Prostate gland (tissue), 2 donors: Measurements from ENCODE around the gene DTNB.

Source experiments
- CTCF ChIP-seq, 4 experiments: fragments of 200-600 bp in 2 of 4; fragments of 450-650 bp in 2 of 4; sonication (generic) in 2 of 4; IDR thresholded peaks; 1 replicate in 3 of 4; 2 replicates in 1 of 4; pipeline ENCODE4 v1.5.1; 2016 to 2019; ENCODE audit warnings: antibody characterized with exemption in 4 of 4, mild to moderate bottlenecking in 2 of 4, moderate library complexity in 2 of 4
- POLR2A ChIP-seq: fragments of 450-650 bp; IDR thresholded peaks from one replicate; pipeline ENCODE4 v1.6.1; 2016; ENCODE audit warnings: antibody characterized with exemption, mild to moderate bottlenecking
- POLR2AphosphoS5 ChIP-seq: sonication (generic); formaldehyde crosslinking; IDR thresholded peaks from one replicate; pipeline ENCODE4 v1.6.1; 2017; ENCODE audit warnings: antibody characterized with exemption

GRCh38 chr2:25354116-25354515 is 319.3 kb downstream of the DTNB start:
- TF ChIP-seq CTCF (IDR thresholded peaks at IDR 0.05), result no peak
- no peak for TF ChIP-seq POLR2A
- no peak for TF ChIP-seq POLR2AphosphoS5
